ENCODE results near the gene PPP1R9B. TPM values are rescaled to one million over a fixed set of nuclear protein-coding genes. Genes with fewer than 3 reads are reported as not detected.

PPP1R9B gene
- total RNA-seq, 4 donors from 2014 or later = 28.4 to 54.9 (median 36.9) TPM

- Histone ChIP-seq H3K4me1 (peaks cover 0 to 51% (median under 1%) of the 10 kb centered on the region in 4 donors), H3K27ac (peak overlapping the region in 2 of 4 donors; percentile 36 to 44)
These were observed 42.3 kb upstream of the PPP1R9B start for GRCh38 chr17:50192618-50193291.

GRCh38 chr17:50192144-50192617, 41.7 kb upstream of the PPP1R9B start:
- peaks cover 5 to 100% (median 8%) of the 10 kb centered on the region in 3 donors for H3K36me3 ChIP-seq
- peaks cover 0 to 51% (median 0%) of the 10 kb centered on the region in 4 donors for H3K4me1 ChIP-seq

More at GRCh38 chr17:50192618-50193291, 42.3 kb upstream of the PPP1R9B start:
- Histone ChIP-seq H3K9me3 (no peaks in the 10 kb centered on the region), H3K4me3 (no peak overlapping the region), H3K36me3 (peaks cover 5 to 100% (median 8%) of the 10 kb centered on the region in 3 donors), H3K27me3 (no peaks in the 10 kb centered on the region)
- 59 to 67% methylated on average over 16 of the region's 16 CpGs for WGBS, 2 donors
- TF ChIP-seq EP300 (IDR thresholded peaks at IDR 0.05) (no peak), POLR2A (IDR thresholded peaks at IDR 0.05) (no peak), CTCF (IDR thresholded peaks at IDR 0.05) (no peak)
- DNase-seq (ENCODE audit: low spot score in 2 of 2) = no peak

GRCh38 chr17:50191359-50192143, 41.1 kb upstream of the PPP1R9B start:
- DNase-seq (ENCODE audit: low spot score in 2 of 2) = no peak
- H3K4me3 ChIP-seq = no peak overlapping the region
- peak overlapping the region in 1 of 4 donors; percentile 44 for H3K27ac ChIP-seq
- TF ChIP-seq CTCF (IDR thresholded peaks at IDR 0.05) (no peak), POLR2A (IDR thresholded peaks at IDR 0.05) (no peak), EP300 (IDR thresholded peaks at IDR 0.05) (no peak)
- H3K4me1 ChIP-seq = peaks cover 0 to 51% (median 0%) of the 10 kb centered on the region in 4 donors
- H3K27me3 ChIP-seq = no peaks in the 10 kb centered on the region
- no peaks in the 10 kb centered on the region for H3K9me3 ChIP-seq
- H3K36me3 ChIP-seq = peaks cover 5 to 100% (median 8%) of the 10 kb centered on the region in 3 donors
- 62 to 64% methylated on average over 19 to 21 of the region's 21 CpGs for WGBS, 2 donors

More at GRCh38 chr17:50192144-50192617, 41.7 kb upstream of the PPP1R9B start:
- Histone ChIP-seq H3K27ac (peak overlapping the region in 2 of 4 donors; percentile 36 to 44), H3K4me3 (no peak overlapping the region), H3K9me3 (no peaks in the 10 kb centered on the region), H3K27me3 (no peaks in the 10 kb centered on the region)
- TF ChIP-seq CTCF (IDR thresholded peaks at IDR 0.05) = no peak
- no peak for TF ChIP-seq EP300 (IDR thresholded peaks at IDR 0.05)
- TF ChIP-seq POLR2A (IDR thresholded peaks at IDR 0.05) = no peak
- DNase-seq (ENCODE audit: low spot score in 2 of 2) = no peak
- WGBS, 2 donors = 68 to 73% methylated on average over 4 of the region's 4 CpGs

- peak overlapping the region in 2 of 4 donors; percentile 26 to 44 for H3K27ac ChIP-seq
- H3K27me3 ChIP-seq = no peaks in the 10 kb centered on the region
- H3K4me3 ChIP-seq = no peak overlapping the region
- no peak for TF ChIP-seq EP300 (IDR thresholded peaks at IDR 0.05)
- TF ChIP-seq CTCF (IDR thresholded peaks at IDR 0.05) = no peak
- no peak for TF ChIP-seq POLR2A (IDR thresholded peaks at IDR 0.05)
- WGBS, 2 donors = 72 to 90% methylated on average over 6 to 7 of the region's 8 CpGs
- DNase-seq (ENCODE audit: low spot score in 2 of 2) = no peak
- peaks cover 0 to 53% (median 3%) of the 10 kb centered on the region in 4 donors for H3K4me1 ChIP-seq
- no peaks in the 10 kb centered on the region for H3K9me3 ChIP-seq
- peaks cover 5 to 100% (median 8%) of the 10 kb centered on the region in 3 donors for H3K36me3 ChIP-seq
These were observed 40.3 kb upstream of the PPP1R9B start for GRCh38 chr17:50190603-50191358.

Measured in tibial nerve (tissue), 4 donors.